GM18505 (cell line): Measurements from ENCODE around the gene GCLC.
"Not testable (repeated sequence)": the region's sequence is repeated elsewhere in the genome, so short reads cannot be mapped to it uniquely, and the experiment has no call there.

ENCODE experiments used
- ATAC-seq: cut with Tn5 transposase; IDR thresholded peaks from one replicate; pipeline ENCODE4 v1.9.1; 2021; ENCODE audit not compliant: unreplicated experiment
- POLR2A ChIP-seq: IDR thresholded peaks from 4 replicates; pipeline ENCODE4 v1.6.1; 2011; ENCODE audit warnings: borderline replicate concordance; ENCODE audit not compliant: insufficient read depth, insufficient read length; ENCODE audit errors: extremely low read depth

The GCLC gene

DNA sequence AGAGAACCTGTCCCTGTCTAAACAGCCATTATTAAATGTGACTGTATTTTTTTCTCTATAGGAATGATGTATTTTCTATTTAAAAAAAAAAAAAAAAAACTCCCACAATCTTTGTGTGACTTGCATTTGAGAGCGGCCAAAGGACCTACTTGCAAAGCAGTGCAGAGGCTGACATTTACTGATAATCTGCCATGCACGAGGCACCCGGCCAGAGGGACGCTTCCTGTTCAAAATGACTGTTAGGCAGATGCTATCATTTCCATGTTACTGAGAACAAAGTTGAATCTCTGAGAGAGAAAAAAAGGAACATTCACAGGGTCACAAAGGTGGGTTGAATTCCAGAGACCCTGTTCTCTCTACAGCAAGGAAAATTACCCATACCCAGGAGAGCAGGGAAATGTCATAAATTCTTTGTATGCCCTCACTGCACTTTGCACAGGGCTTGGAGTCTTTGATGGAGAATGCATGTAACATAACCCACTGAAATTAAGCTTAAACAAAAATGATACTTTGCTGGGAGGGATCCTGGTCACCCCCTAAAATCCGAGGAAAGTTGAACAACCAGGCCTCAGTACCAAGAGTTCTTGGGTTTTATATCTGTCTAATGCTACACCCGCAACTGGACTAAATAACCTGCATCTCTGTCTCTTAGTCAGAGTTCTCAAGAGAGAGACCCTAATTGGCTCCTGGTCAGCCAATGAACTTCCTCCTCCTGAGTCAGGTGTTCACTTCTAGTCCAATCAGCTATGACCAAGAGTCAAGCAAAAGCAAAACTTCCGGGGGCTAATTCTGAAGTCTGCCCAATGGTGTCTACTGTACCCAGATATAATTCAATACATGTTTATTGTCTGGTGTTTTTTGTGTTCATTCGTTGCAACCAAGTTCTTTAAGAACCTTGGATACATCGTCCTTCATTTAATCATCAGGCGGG, 61.2 kb downstream of the GCLC start:
- no peak for TF ChIP-seq POLR2A
- ATAC-seq = no peak

DNA sequence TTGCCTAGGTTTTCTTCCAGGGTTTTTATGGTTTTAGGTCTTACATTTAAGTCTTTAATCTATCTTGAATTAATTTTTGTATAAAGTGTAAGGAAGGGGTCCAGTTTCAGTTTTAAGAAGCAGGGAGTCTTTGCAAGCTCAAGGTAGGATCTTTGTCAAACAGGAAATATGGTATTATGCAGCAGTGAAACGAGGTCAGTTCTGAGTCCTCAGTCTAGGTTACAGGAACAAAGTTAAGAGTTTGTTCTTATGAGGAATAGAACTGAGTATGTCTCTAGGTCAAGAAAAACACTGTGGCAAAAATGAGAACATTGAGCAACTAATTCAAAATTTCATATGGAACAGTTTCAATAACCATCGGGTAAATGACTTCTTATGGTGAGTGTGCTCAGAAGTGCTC, 63.6 kb downstream of the GCLC start:
- ATAC-seq = no peak
- TF ChIP-seq POLR2A = no peak

DNA sequence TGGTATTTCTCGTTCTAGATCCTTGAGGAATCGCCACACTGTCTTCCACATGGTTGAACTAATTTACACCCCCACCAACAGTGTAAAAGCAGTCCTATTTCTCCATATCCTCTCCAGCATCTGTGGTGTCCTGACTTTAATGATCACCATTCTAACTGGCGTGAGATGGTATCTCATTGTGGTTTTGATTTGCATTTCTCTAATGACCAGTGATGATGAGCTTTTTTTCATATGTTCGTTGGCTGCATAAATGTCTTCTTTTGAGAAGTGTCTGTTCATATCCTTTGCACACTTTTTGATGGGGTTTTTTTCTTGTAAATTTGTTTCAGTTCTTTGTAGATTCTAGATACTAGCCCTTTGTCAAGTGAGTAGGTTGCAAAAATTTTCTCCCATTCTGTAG, 64.1 kb downstream of the GCLC start:
- not testable (repeated sequence) for ATAC-seq

DNA sequence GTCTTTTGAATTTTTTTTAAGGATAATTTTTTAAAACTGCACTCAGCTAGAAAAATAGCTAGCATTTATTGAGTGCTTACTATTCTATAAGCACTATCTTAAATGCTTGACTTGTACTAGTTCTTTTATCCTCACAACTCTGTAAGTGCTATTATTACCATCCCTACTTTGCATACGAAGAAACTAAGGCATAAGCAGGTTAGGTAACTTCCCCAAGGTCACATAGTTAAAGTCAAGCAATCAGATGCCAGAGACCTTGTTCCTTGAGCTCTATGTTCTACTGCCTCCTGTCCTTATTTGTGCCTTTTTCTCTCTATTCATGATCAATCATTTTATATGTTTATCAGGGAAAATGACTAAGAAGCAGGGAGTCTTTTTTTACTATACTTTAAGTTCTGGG, 65.0 kb downstream of the GCLC start:
- no peak for TF ChIP-seq POLR2A
- no peak for ATAC-seq

DNA sequence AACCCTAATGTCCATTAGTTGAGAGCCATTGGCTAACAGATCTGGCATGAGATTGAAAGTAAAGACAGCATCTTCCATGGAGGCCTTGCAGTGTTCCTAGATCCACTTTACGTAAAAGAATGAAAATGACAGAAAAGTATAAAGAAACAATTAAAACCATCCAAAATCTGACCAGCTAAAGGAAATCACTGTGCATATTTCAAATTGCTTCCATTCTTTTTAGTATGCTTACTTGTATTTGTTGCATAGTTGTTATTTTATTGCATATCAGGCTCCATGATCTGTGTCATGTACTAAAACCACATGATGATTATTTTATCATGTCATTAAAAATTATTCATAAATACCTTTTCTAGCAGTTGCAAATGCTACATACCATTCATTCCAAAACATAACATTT, 67.9 kb downstream of the GCLC start:
- TF ChIP-seq POLR2A = no peak
- ATAC-seq = no peak

DNA sequence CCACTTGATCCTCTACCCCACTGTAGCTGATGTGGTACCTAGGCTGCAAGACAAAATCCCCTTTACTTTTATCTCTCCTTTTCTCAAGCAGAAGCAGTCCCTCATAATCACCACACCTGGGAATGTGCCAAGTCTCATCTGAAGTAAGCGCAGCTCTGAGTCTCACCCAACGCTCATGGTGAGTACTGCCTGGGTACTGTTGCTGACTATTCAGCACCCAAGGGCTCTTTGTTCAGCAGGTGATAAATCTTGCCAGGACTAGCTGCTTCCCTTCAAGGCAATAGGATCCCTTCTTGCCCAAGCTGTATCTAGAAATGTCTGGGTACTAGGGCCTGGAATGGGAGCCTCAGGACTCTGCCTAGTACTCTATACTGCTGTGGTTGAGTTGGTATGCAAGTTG, 70.9 kb downstream of the GCLC start:
- no peak for TF ChIP-seq POLR2A

DNA sequence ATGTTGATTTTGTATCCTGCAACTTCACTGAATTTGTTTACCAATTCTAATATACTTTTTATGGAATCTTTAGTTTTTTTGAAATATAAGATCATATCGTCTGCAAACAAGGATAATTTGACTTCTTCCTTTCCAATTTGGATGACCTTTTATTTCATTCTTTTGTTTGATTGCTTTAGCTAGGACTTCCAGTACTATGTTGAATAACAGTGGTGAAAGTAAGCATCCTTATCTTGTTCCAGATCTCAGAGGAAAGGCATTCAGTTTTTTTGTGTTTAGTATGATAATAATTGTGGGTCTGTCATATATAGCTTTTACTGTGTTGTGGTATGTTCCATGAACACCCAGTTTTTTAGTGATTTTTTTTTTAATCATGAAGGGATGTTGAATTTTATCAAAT, 75.7 kb downstream of the GCLC start:
- no peak for ATAC-seq
- TF ChIP-seq POLR2A = no peak

More for the DNA sequence above, 70.9 kb downstream of the GCLC start:
- ATAC-seq = no peak

DNA sequence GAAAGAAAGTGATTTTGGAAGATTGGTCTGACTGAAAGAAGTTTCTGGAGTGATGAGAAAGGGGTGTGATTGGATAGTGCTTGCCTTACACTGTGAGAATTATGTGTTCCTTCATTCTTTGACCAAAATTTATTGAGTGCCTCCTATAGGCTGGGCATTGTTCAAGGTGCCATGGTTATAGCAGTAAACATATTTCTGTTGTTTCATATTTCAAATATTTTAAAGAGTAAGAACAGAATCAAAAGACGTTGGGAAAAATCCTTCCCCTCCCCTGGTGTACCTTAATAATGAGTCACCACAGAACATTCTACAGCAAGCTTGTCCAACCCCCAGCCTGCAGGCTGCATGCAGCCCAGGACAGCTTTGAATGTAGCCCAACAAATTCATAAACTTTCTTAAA, 78.6 kb downstream of the GCLC start:
- no peak for TF ChIP-seq POLR2A
- no peak for ATAC-seq

DNA sequence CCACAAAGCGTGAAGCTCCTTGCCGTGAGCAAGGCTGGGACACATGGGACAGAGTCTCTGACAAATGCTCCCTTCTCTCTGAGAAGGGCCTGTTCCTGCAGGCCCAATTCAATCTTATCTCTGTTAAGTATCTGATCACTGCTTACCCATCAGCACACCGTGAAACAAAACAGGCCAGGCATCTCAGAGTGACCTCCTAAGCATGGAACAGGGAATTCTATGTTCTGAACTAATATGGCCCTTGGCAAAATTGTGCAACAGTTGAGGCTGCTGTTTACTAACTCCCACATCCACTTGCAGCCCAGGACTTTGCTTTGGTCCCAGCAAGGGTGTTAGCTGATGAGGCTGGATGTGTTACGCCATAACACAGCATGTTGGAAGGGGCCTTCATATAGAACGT, 79.2 kb downstream of the GCLC start:
- TF ChIP-seq POLR2A = no peak
- no peak for ATAC-seq

DNA sequence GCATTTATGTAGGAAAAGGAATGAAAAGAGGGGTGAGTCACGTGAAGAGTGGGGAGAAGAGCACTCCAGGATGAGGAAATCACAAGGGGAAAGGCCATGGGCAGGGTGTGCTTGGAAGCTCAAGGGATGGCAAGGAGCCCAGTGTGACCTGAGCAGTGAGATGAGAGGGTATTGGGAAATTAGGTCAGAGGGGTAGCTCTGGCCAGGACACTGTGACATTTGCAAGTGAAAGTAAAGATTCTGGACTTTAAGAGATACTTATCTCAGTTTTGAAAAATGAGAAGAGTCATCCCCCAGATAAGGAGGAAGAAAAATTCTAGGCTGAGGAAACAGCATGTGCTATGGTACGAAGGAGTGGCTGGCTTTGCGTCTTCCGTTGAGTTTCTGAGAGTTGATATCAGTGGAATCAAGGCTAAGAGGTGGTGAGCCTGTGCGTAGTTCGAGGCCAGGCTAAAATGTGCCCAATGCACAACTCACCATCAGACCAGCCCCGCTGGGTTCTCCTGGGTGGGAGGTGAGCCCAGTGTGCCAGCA, 79.9 kb downstream of the GCLC start:
- no peak for TF ChIP-seq POLR2A
- no peak for ATAC-seq

DNA sequence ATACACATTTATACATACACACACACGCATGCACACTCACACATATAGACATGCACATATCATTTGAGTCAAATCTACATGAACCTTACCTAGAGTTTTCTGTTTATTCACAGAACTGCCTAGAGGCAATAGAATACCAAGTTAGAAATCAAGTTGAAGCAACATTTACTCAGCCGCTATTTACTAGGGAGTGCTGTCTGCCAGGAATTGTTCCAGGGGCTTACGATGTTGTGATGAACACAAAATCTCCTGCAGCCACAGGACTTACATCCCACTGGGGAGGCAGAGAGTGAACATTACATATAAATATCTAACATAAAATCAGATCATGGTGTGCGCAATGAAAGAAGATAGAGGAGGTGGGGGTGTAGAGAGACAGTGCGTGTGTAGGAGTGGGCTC, 80.4 kb downstream of the GCLC start:
- TF ChIP-seq POLR2A = no peak
- no peak for ATAC-seq

DNA sequence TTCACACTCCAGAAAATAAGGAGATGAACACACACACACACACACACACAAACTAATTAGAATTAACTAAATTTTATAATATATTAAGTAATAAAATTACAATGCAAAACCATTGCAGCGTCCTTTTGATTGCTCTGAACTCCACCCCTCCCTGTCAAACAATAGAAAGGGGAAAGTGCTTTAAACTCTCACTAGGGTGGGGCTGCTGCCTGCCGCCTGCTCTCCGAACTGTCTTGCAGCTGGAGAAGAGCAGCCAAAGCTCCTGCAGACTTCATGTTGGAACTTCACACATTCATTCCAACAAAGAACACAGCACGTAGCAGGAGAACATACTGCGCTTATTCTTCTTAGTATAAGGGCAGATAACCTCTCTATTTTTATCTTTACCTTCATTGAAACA, 83.2 kb downstream of the GCLC start:
- TF ChIP-seq POLR2A = no peak

DNA sequence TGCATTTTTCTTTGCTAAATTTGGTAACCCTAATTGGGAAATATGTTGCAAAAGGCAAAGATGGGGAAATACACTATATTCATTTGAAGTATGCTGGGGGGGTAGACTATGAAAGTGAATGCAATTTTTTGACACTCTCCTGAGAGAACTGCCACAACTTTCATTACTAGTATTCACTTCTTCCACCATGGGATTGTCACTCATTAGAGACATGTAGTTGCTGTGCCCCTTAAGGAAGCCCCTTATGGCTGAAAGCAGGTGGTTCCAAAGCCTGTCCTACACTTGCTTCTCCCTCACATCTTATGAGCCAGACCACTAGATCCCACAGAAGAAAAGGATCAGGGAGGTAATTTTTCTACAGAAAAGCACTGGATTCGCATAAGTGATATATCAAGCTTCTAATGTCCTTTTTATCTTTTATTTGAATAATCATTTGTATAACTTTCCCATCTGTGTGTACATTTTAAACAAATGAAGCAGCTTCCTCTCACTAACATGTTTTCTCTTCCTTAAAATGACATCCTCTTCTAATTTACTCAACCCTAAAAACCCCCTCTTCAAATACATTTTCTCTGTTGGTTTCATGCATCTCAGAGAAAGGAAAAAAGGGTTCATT, 83.8 kb downstream of the GCLC start:
- no peak for TF ChIP-seq POLR2A
- peak; percentile 63 for ATAC-seq

More for the DNA sequence above, 83.2 kb downstream of the GCLC start:
- peak; percentile 46 for ATAC-seq
